H1 (cell line): ENCODE data around the gene FGF12. TPM values are rescaled to one million over a fixed set of nuclear protein-coding genes. Genes with fewer than 3 reads are reported as not detected.

ENCODE experiments used
- KDM4A ChIP-seq: IDR thresholded peaks from one replicate; pipeline ENCODE4 v1.7.1; 2012; ENCODE audit warnings: low read depth, mild to moderate bottlenecking, moderate library complexity, low read length, inconsistent platforms; ENCODE audit not compliant: severe bottlenecking
- RAD21 ChIP-seq, 2 experiments: IDR thresholded peaks in 1 of 2; conservative IDR thresholded peaks in 1 of 2; 2 replicates each; pipeline ENCODE4 v1.6.1; 2011; ENCODE audit warnings: low read depth in 2 of 2, low read length in 2 of 2, improper control_type of control experiment in 1 of 2, inconsistent platforms in 1 of 2, mild to moderate bottlenecking in 1 of 2, moderate library complexity in 1 of 2
- SP4 ChIP-seq: IDR thresholded peaks from 2 replicates; pipeline ENCODE4 v1.6.1; 2012; ENCODE audit warnings: low read length, inconsistent platforms
- polyA plus RNA-seq, 7 experiments: library from polyadenylated mRNA; depleted of rRNA in 3 of 7; stranded (reverse) in 5 of 7; unstranded in 2 of 7; fragments of >200 nt in 5 of 7; fragments of 200-250 nt in 2 of 7; gene quantifications; 1 replicate in 5 of 7; 2 replicates in 1 of 7; 4 replicates in 1 of 7; pipeline versions ENCODE4 v1.2.1 to v1.2.3, GENCODE V29; 2011 to 2013; ENCODE audit warnings: missing spikeins in 2 of 7, mixed read lengths in 2 of 7
- total RNA-seq: library from RNA; stranded (reverse); fragmentation: NEBNext Ultra II Directional; extraction: Animal tissue kit (Norgen Biotek cat#: 25700); gene quantifications from 2 replicates; pipeline ENCODE4 v1.2.1, GENCODE V29; 2021
- TF ChIP-seq, protein P1 (sequence below): fragments of 300-600 bp; sonication (generic); IDR thresholded peaks from 2 replicates; pipeline ENCODE4 v1.7.1; 2012; ENCODE audit warnings: low read length, moderate library complexity, mild to moderate bottlenecking, inconsistent platforms; ENCODE audit not compliant: insufficient replicate concordance

Gene FGF12
- total and polyA plus RNA-seq, 2 of the 8 experiments (the other 6 are each of a cell fraction or from before 2014, with no cell fraction given), result 4.1 to 16.6 TPM

DNA sequence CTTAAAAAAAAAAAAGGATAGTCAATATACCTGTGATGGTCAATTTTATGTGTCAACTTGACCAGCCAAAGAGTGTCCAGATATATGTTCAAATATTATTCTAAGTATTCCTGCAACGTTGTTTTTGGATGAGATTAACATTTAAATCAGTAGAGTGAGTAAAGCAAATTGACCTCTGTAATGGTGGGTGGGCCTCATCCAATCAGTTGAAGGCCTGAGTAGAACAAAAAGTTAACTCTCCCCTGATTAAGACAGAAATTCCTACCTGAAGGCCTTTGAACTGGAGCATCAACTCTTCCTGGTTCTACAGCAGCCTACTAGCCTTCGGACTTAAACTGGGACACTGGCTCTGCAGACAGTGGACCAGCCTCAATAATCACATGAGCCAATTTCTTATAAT, 154.1 kb downstream of the FGF12 start (continued):
- TF ChIP-seq, protein P1, sequence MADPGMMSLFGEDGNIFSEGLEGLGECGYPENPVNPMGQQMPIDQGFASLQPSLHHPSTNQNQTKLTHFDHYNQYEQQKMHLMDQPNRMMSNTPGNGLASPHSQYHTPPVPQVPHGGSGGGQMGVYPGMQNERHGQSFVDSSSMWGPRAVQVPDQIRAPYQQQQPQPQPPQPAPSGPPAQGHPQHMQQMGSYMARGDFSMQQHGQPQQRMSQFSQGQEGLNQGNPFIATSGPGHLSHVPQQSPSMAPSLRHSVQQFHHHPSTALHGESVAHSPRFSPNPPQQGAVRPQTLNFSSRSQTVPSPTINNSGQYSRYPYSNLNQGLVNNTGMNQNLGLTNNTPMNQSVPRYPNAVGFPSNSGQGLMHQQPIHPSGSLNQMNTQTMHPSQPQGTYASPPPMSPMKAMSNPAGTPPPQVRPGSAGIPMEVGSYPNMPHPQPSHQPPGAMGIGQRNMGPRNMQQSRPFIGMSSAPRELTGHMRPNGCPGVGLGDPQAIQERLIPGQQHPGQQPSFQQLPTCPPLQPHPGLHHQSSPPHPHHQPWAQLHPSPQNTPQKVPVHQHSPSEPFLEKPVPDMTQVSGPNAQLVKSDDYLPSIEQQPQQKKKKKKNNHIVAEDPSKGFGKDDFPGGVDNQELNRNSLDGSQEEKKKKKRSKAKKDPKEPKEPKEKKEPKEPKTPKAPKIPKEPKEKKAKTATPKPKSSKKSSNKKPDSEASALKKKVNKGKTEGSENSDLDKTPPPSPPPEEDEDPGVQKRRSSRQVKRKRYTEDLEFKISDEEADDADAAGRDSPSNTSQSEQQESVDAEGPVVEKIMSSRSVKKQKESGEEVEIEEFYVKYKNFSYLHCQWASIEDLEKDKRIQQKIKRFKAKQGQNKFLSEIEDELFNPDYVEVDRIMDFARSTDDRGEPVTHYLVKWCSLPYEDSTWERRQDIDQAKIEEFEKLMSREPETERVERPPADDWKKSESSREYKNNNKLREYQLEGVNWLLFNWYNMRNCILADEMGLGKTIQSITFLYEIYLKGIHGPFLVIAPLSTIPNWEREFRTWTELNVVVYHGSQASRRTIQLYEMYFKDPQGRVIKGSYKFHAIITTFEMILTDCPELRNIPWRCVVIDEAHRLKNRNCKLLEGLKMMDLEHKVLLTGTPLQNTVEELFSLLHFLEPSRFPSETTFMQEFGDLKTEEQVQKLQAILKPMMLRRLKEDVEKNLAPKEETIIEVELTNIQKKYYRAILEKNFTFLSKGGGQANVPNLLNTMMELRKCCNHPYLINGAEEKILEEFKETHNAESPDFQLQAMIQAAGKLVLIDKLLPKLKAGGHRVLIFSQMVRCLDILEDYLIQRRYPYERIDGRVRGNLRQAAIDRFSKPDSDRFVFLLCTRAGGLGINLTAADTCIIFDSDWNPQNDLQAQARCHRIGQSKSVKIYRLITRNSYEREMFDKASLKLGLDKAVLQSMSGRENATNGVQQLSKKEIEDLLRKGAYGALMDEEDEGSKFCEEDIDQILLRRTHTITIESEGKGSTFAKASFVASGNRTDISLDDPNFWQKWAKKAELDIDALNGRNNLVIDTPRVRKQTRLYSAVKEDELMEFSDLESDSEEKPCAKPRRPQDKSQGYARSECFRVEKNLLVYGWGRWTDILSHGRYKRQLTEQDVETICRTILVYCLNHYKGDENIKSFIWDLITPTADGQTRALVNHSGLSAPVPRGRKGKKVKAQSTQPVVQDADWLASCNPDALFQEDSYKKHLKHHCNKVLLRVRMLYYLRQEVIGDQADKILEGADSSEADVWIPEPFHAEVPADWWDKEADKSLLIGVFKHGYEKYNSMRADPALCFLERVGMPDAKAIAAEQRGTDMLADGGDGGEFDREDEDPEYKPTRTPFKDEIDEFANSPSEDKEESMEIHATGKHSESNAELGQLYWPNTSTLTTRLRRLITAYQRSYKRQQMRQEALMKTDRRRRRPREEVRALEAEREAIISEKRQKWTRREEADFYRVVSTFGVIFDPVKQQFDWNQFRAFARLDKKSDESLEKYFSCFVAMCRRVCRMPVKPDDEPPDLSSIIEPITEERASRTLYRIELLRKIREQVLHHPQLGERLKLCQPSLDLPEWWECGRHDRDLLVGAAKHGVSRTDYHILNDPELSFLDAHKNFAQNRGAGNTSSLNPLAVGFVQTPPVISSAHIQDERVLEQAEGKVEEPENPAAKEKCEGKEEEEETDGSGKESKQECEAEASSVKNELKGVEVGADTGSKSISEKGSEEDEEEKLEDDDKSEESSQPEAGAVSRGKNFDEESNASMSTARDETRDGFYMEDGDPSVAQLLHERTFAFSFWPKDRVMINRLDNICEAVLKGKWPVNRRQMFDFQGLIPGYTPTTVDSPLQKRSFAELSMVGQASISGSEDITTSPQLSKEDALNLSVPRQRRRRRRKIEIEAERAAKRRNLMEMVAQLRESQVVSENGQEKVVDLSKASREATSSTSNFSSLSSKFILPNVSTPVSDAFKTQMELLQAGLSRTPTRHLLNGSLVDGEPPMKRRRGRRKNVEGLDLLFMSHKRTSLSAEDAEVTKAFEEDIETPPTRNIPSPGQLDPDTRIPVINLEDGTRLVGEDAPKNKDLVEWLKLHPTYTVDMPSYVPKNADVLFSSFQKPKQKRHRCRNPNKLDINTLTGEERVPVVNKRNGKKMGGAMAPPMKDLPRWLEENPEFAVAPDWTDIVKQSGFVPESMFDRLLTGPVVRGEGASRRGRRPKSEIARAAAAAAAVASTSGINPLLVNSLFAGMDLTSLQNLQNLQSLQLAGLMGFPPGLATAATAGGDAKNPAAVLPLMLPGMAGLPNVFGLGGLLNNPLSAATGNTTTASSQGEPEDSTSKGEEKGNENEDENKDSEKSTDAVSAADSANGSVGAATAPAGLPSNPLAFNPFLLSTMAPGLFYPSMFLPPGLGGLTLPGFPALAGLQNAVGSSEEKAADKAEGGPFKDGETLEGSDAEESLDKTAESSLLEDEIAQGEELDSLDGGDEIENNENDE, result no peak
- TF ChIP-seq SP4, result no peak
- TF ChIP-seq KDM4A, result no peak
- no peak for TF ChIP-seq RAD21 (IDR thresholded peaks at IDR 0.05 in 1 of 2, conservative IDR thresholded peaks at IDR 0.05 in 1 of 2; ENCODE audit: low read depth in 2 of 2, low read length in 2 of 2)
